CD4-positive, CD25-positive, alpha-beta regulatory T cell (primary cell): ENCODE measurements around the gene GNAI2. TPM values are rescaled to one million over a fixed set of nuclear protein-coding genes. Genes with fewer than 3 reads are reported as not detected.
"Not testable (repeated sequence)": the region's sequence is repeated elsewhere in the genome, so short reads cannot be mapped to it uniquely, and the experiment has no call there.

ENCODE experiments used
- ATAC-seq, 2 donors: fragments of 150-1000 bp; cut with Tn5 transposase; one replicate each; pipeline ENCODE4 v1.10.0; 2021; ENCODE audit warnings: low read depth in 2 of 2, moderate number of reproducible peaks in 2 of 2, moderate library complexity in 1 of 2
- DNase-seq, 3 donors: peaks; one replicate each; pipeline versions ENCODE4 v3.0.0 to v3.0.0-alpha.2; 2012 to 2022; ENCODE audit warnings: mixed read lengths in 1 of 3
- H3K27ac ChIP-seq: one replicate; pipeline ENCODE4 v1.7.0; 2013; ENCODE audit warnings: mild to moderate bottlenecking, low read length; ENCODE audit not compliant: insufficient read depth, poor library complexity, severe bottlenecking
- H3K27me3 ChIP-seq: one replicate; pipeline ENCODE4 v1.7.0; 2013; ENCODE audit warnings: low read length; ENCODE audit not compliant: control insufficient read depth, insufficient read depth
- H3K36me3 ChIP-seq: one replicate; pipeline ENCODE4 v1.7.0; 2013; ENCODE audit warnings: mild to moderate bottlenecking, low read length, moderate library complexity; ENCODE audit not compliant: control insufficient read depth, insufficient read depth
- H3K4me1 ChIP-seq: 2 replicates; pipeline ENCODE4 v1.7.0; 2013; ENCODE audit warnings: mild to moderate bottlenecking, low read length; ENCODE audit not compliant: insufficient read depth, control insufficient read depth, poor library complexity, severe bottlenecking
- H3K4me3 ChIP-seq: one replicate; pipeline ENCODE4 v1.7.0; 2013; ENCODE audit warnings: low read depth, mild to moderate bottlenecking, low read length, moderate library complexity
- H3K9me3 ChIP-seq, 2 experiments: 1 replicate in 1 of 2; 2 replicates in 1 of 2; pipeline ENCODE4 v1.7.0; 2013; ENCODE audit warnings: low read length in 2 of 2, mild to moderate bottlenecking in 1 of 2, moderate library complexity in 1 of 2; ENCODE audit not compliant: control insufficient read depth in 2 of 2
- H3K27ac Mint-ChIP-seq, 3 donors: one replicate each; pipeline ENCODE4 v1.8.0; 2020 to 2022; ENCODE audit warnings: mild to moderate bottlenecking in 3 of 3, mixed read lengths in 3 of 3, moderate library complexity in 2 of 3
- H3K27me3 Mint-ChIP-seq: one replicate; pipeline ENCODE4 v1.8.0; 2022; ENCODE audit warnings: mild to moderate bottlenecking, mixed read lengths
- H3K36me3 Mint-ChIP-seq: one replicate; pipeline ENCODE4 v1.8.0; 2020; ENCODE audit warnings: mixed read lengths
- H3K4me1 Mint-ChIP-seq, 4 donors: one replicate each; pipeline ENCODE4 v1.8.0; 2020 to 2022; ENCODE audit warnings: mixed read lengths in 4 of 4, mild to moderate bottlenecking in 1 of 4
- H3K4me3 Mint-ChIP-seq, 4 donors: one replicate each; pipeline ENCODE4 v1.8.0; 2020 to 2022; ENCODE audit warnings: mild to moderate bottlenecking in 4 of 4, mixed read lengths in 4 of 4, moderate library complexity in 3 of 4
- H3K9me3 Mint-ChIP-seq, 7 donors: one replicate each; pipeline ENCODE4 v1.8.0; 2020 to 2022; ENCODE audit warnings: mixed read lengths in 7 of 7, mild to moderate bottlenecking in 3 of 7, moderate library complexity in 2 of 7
- polyA plus RNA-seq, 4 donors: library from polyadenylated mRNA; unstranded; fragments of 300-500 nt; fragmentation: Illumina TruSeq; gene quantifications; one replicate each; pipeline ENCODE4 v1.2.3, GENCODE V29; 2021
- total RNA-seq: library from RNA; stranded (reverse); gene quantifications from one replicate; pipeline ENCODE4 v1.2.3, GENCODE V29; 2022

Gene GNAI2
- total and polyA plus RNA-seq, 5 donors from 2014 or later = 373 to 696 (median 572) TPM

- H3K27ac ChIP-seq = peak overlapping the region; percentile 60
These were observed 24.3 kb downstream of the GNAI2 start for GRCh38 chr3:50260027-50260941.

GRCh38 chr3:50260942-50261441, 25.0 kb downstream of the GNAI2 start:
- ATAC-seq (no peak), DNase-seq (no peak)
- H3K36me3 Mint-ChIP-seq = peaks cover 7% of the 10 kb centered on the region
- H3K27ac ChIP-seq = no peak overlapping the region
- peaks cover 0 to 2% (median 0%) of the 10 kb centered on the region in 7 donors for H3K9me3 Mint-ChIP-seq
- H3K9me3 ChIP-seq = no peaks in the 10 kb centered on the region
- H3K27me3 ChIP-seq = no peaks in the 10 kb centered on the region
- peaks cover 12% of the 10 kb centered on the region for H3K4me1 ChIP-seq
- no peak overlapping the region for H3K4me3 Mint-ChIP-seq
- peaks cover 9% of the 10 kb centered on the region for H3K27me3 Mint-ChIP-seq
- no peak overlapping the region for H3K4me3 ChIP-seq
- H3K4me1 Mint-ChIP-seq = peaks cover 0 to 16% (median 4%) of the 10 kb centered on the region in 4 donors
- peaks cover 23% of the 10 kb centered on the region for H3K36me3 ChIP-seq
- H3K27ac Mint-ChIP-seq = peak overlapping the region in 1 of 3 donors; percentile 56

More at GRCh38 chr3:50260027-50260941, 24.3 kb downstream of the GNAI2 start:
- Mint-ChIP-seq H3K27me3 (peaks cover 5% of the 10 kb centered on the region), H3K4me1 (peaks cover 0 to 16% (median 4%) of the 10 kb centered on the region in 4 donors), H3K36me3 (peaks cover 7% of the 10 kb centered on the region), H3K4me3 (peak overlapping the region in 2 of 4 donors; percentile 76 to 83), H3K27ac (no peak overlapping the region), H3K9me3 (no peaks in the 10 kb centered on the region)
- Histone ChIP-seq H3K9me3 (no peaks in the 10 kb centered on the region), H3K27me3 (no peaks in the 10 kb centered on the region), H3K36me3 (peaks cover 28% of the 10 kb centered on the region), H3K4me1 (peaks cover 12% of the 10 kb centered on the region), H3K4me3 (no peak overlapping the region)
- peak; percentile 90 to 94 for ATAC-seq
- DNase-seq = peak; percentile 76 to 79 (median 78)

GRCh38 chr3:50261505-50261904, 25.5 kb downstream of the GNAI2 start:
- no peak for ATAC-seq
- Mint-ChIP-seq H3K27me3 (peaks cover 12% of the 10 kb centered on the region), H3K9me3 (peaks cover 0 to 2% (median 0%) of the 10 kb centered on the region in 7 donors), H3K4me3 (no peak overlapping the region), H3K4me1 (peaks cover 0 to 15% (median 3%) of the 10 kb centered on the region in 4 donors), H3K27ac (peak overlapping the region in 1 of 3 donors; percentile 56), H3K36me3 (peaks cover 5% of the 10 kb centered on the region)
- peaks cover 18% of the 10 kb centered on the region for H3K36me3 ChIP-seq
- peaks cover 12% of the 10 kb centered on the region for H3K4me1 ChIP-seq
- H3K4me3 ChIP-seq = no peak overlapping the region
- no peak for DNase-seq
- no peaks in the 10 kb centered on the region for H3K27me3 ChIP-seq
- no peaks in the 10 kb centered on the region for H3K9me3 ChIP-seq
- H3K27ac ChIP-seq = no peak overlapping the region

GRCh38 chr3:50262200-50262599, 26.2 kb downstream of the GNAI2 start:
- H3K4me1 ChIP-seq = peaks cover 12% of the 10 kb centered on the region
- DNase-seq, H3K36me3 Mint-ChIP-seq: not testable (repeated sequence)

GRCh38 chr3:50262778-50263177, 26.8 kb downstream of the GNAI2 start:
- no peaks in the 10 kb centered on the region for H3K27me3 ChIP-seq
- peak overlapping the region in 1 of 3 donors; percentile 79 for H3K27ac Mint-ChIP-seq
- peaks cover 12% of the 10 kb centered on the region for H3K4me1 ChIP-seq
- peaks cover 12% of the 10 kb centered on the region for H3K27me3 Mint-ChIP-seq
- no peaks in the 10 kb centered on the region for H3K36me3 Mint-ChIP-seq
- no peak overlapping the region for H3K27ac ChIP-seq
- DNase-seq = no peak
- ATAC-seq = no peak
- H3K36me3 ChIP-seq = peaks cover 6% of the 10 kb centered on the region
- H3K4me3 ChIP-seq = no peak overlapping the region
- H3K9me3 Mint-ChIP-seq = peaks cover 0 to 2% (median 0%) of the 10 kb centered on the region in 7 donors
- no peak overlapping the region for H3K4me3 Mint-ChIP-seq
- H3K9me3 ChIP-seq = no peaks in the 10 kb centered on the region
- H3K4me1 Mint-ChIP-seq = peaks cover 0 to 11% (median 3%) of the 10 kb centered on the region in 4 donors

More at GRCh38 chr3:50262200-50262599, 26.2 kb downstream of the GNAI2 start:
- H3K9me3 ChIP-seq, H3K27me3 ChIP-seq, H3K4me3 ChIP-seq, H3K27ac ChIP-seq, H3K9me3 Mint-ChIP-seq, ATAC-seq, H3K27ac Mint-ChIP-seq, H3K4me3 Mint-ChIP-seq: not testable (repeated sequence)
- peaks cover 0 to 11% (median 3%) of the 10 kb centered on the region in 4 donors for H3K4me1 Mint-ChIP-seq
- H3K27me3 Mint-ChIP-seq = peaks cover 12% of the 10 kb centered on the region
- peaks cover 11% of the 10 kb centered on the region for H3K36me3 ChIP-seq

GRCh38 chr3:50263478-50264382, 27.7 kb downstream of the GNAI2 start:
- Mint-ChIP-seq H3K27ac (no peak overlapping the region), H3K36me3 (no peaks in the 10 kb centered on the region), H3K4me3 (no peak overlapping the region), H3K4me1 (peaks cover 0 to 11% (median 4%) of the 10 kb centered on the region in 4 donors), H3K27me3 (peaks cover 12% of the 10 kb centered on the region), H3K9me3 (peaks cover 0 to 2% (median 0%) of the 10 kb centered on the region in 7 donors)
- H3K4me1 ChIP-seq = peaks cover 12% of the 10 kb centered on the region
- H3K27me3 ChIP-seq = no peaks in the 10 kb centered on the region
- H3K36me3 ChIP-seq = no peaks in the 10 kb centered on the region
- DNase-seq = no peak
- H3K9me3 ChIP-seq = no peaks in the 10 kb centered on the region
- no peak overlapping the region for H3K27ac ChIP-seq
- no peak for ATAC-seq
- no peak overlapping the region for H3K4me3 ChIP-seq

- ATAC-seq (no peak), DNase-seq (no peak)
- Mint-ChIP-seq H3K4me1 (peaks cover 0 to 7% (median 3%) of the 10 kb centered on the region in 4 donors), H3K36me3 (no peaks in the 10 kb centered on the region), H3K27me3 (peaks cover 12% of the 10 kb centered on the region), H3K4me3 (no peak overlapping the region), H3K9me3 (peaks cover 0 to 2% (median 0%) of the 10 kb centered on the region in 7 donors), H3K27ac (no peak overlapping the region)
- Histone ChIP-seq H3K36me3 (no peaks in the 10 kb centered on the region), H3K27me3 (no peaks in the 10 kb centered on the region), H3K27ac (no peak overlapping the region), H3K4me1 (peaks cover 10% of the 10 kb centered on the region), H3K4me3 (no peak overlapping the region), H3K9me3 (no peaks in the 10 kb centered on the region)
These were observed 28.5 kb downstream of the GNAI2 start for GRCh38 chr3:50264383-50264963.
